Omental fat pad (tissue), 4 donors: ENCODE data around the gene DCAF10. TPM values are rescaled to one million over a fixed set of nuclear protein-coding genes. Genes with fewer than 3 reads are reported as not detected.

ENCODE experiments used
- ATAC-seq: fragments of 150-250 bp; one replicate; pipeline ENCODE4 v1.9.1; 2016; ENCODE audit warnings: mild to moderate bottlenecking, moderate library complexity; ENCODE audit not compliant: low FRiP score
- DNase-seq: peaks from one replicate; pipeline ENCODE4 v3.0.0-alpha.2; 2019; ENCODE audit warnings: low spot score
- total RNA-seq, 4 donors: library from RNA; depleted of rRNA; stranded (reverse); fragments of >200 nt; gene quantifications; one replicate each; pipeline ENCODE4 v1.1.0, GENCODE V29; 2016
- TF ChIP-seq, protein P1 (sequence below), 3 donors: fragments of 450-650 bp; IDR thresholded peaks; one replicate each; pipeline ENCODE4 v1.5.1; 2016 to 2017; ENCODE audit warnings: antibody characterized with exemption in 3 of 3, mild to moderate bottlenecking in 3 of 3, moderate library complexity in 2 of 3

The DCAF10 gene
- total RNA-seq, 4 donors from 2014 or later: 23.2 to 40.5 (median 31.9) TPM

GRCh38 chr9:37839496-37840461 is 39.2 kb downstream of the DCAF10 start:
- DNase-seq (no peak), ATAC-seq (no peak)
- TF ChIP-seq, protein P1, sequence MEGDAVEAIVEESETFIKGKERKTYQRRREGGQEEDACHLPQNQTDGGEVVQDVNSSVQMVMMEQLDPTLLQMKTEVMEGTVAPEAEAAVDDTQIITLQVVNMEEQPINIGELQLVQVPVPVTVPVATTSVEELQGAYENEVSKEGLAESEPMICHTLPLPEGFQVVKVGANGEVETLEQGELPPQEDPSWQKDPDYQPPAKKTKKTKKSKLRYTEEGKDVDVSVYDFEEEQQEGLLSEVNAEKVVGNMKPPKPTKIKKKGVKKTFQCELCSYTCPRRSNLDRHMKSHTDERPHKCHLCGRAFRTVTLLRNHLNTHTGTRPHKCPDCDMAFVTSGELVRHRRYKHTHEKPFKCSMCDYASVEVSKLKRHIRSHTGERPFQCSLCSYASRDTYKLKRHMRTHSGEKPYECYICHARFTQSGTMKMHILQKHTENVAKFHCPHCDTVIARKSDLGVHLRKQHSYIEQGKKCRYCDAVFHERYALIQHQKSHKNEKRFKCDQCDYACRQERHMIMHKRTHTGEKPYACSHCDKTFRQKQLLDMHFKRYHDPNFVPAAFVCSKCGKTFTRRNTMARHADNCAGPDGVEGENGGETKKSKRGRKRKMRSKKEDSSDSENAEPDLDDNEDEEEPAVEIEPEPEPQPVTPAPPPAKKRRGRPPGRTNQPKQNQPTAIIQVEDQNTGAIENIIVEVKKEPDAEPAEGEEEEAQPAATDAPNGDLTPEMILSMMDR (IDR thresholded peaks at IDR 0.05): no peak

- no peak for DNase-seq
- ATAC-seq: no peak
- TF ChIP-seq, protein P1 (IDR thresholded peaks at IDR 0.05): no peak
Measured at GRCh38 chr9:37840560-37841194, 40.1 kb downstream of the DCAF10 start.

DNA sequence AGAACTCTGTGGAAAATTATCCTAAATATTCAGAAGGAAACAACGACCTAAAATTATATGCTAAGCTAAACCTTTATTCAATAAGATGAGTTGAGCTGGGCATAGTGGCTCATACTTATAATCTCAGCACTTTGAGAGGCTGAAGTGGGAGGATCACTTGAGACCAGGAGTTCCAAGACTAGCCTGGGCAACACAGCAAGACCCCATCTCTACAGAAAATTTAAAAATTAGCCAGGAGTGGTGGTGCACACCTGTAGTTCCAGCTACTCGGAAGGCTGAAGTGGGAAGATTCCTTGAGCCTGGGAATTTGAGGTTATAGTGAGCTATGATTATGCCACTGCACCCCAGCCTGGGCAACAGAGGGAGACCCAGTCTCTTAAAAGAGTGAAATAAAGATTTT is 51.6 kb downstream of the DCAF10 start:
- DNase-seq (no peak), ATAC-seq (no peak)
- TF ChIP-seq, protein P1 (IDR thresholded peaks at IDR 0.05): no peak

- TF ChIP-seq, protein P1 (IDR thresholded peaks at IDR 0.05): no peak
- ATAC-seq (no peak), DNase-seq (no peak)
Measured at GRCh38 chr9:37856551-37856950, 56.0 kb downstream of the DCAF10 start.

- ATAC-seq (no peak), DNase-seq (no peak)
- TF ChIP-seq, protein P1 (IDR thresholded peaks at IDR 0.05): no peak
Measured at GRCh38 chr9:37859043-37859442, 58.4 kb downstream of the DCAF10 start.

DNA sequence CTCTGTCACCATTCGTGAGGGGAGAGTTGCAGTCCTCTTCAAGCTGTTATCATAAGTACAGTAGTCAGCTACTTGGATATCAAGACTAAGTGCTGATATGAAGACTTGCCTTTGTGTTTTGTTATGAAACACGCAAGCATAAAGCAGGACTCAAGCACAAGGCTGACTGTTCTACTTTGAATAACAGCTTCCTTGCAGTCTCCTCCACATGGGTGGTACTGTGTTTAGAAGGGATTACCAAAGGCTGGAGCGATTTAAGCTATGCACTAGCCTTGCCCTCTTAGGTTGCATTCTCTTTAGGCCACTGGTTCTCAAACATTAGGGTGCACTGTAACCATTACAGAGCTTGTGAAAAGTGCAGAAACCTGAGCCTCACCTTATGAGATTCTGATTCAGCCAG is 61.9 kb downstream of the DCAF10 start:
- TF ChIP-seq, protein P1 (IDR thresholded peaks at IDR 0.05): no peak
- ATAC-seq: no peak
- DNase-seq: no peak
